Dedifferentiated amniotic fluid mesenchymal stem cell (primary cell): ENCODE data around the gene RPUSD3.
A peak's percentile ranks its signal among the peaks of the same experiment; 100 is the strongest.

Source experiments
- DNase-seq: peaks from one replicate; pipeline ENCODE4 v3.0.0-alpha.2; 2016; ENCODE audit errors: extremely low spot score

Gene RPUSD3

GRCh38 chr3:9834520-9835380 is 9.1 kb downstream of the RPUSD3 start:
- DNase-seq, result no peak

GRCh38 chr3:9833078-9833477 is 10.7 kb downstream of the RPUSD3 start:
- DNase-seq, result no peak

- no peak for DNase-seq
These were observed 12.6 kb downstream of the RPUSD3 start for GRCh38 chr3:9831253-9831652.

GRCh38 chr3:9828801-9829755 is 14.7 kb downstream of the RPUSD3 start:
- DNase-seq, result no peak

- DNase-seq, result no peak
These were observed 16.8 kb downstream of the RPUSD3 start for GRCh38 chr3:9826815-9827573.

- no peak for DNase-seq
These were observed 18.3 kb downstream of the RPUSD3 start for GRCh38 chr3:9825451-9826040.

GRCh38 chr3:9820946-9821345 is 22.9 kb downstream of the RPUSD3 start:
- DNase-seq, result no peak

GRCh38 chr3:9820543-9820942 is 23.3 kb downstream of the RPUSD3 start:
- DNase-seq, result no peak

- DNase-seq, result no peak
These were observed 25.0 kb downstream of the RPUSD3 start for GRCh38 chr3:9818666-9819335.

GRCh38 chr3:9817436-9817835 is 26.4 kb downstream of the RPUSD3 start:
- no peak for DNase-seq

- no peak for DNase-seq
These were observed 27.8 kb downstream of the RPUSD3 start for GRCh38 chr3:9815986-9816385.

- no peak for DNase-seq
These were observed 30.8 kb downstream of the RPUSD3 start for GRCh38 chr3:9812870-9813483.

GRCh38 chr3:9810846-9811245 is 33.0 kb downstream of the RPUSD3 start:
- no peak for DNase-seq

- DNase-seq, result no peak
These were observed 33.4 kb downstream of the RPUSD3 start for GRCh38 chr3:9810433-9810770.

- DNase-seq, result peak; percentile 41
These were observed 34.0 kb downstream of the RPUSD3 start, which contains the start of gene TTLL3 for GRCh38 chr3:9809615-9810432. TTLL3 (plus strand) TSS chr3:9810262; CDS start chr3:9810662, 400 bp downstream.

GRCh38 chr3:9809239-9809614 is 34.6 kb downstream of the RPUSD3 start:
- no peak for DNase-seq

- no peak for DNase-seq
These were observed 35.3 kb downstream of the RPUSD3 start for GRCh38 chr3:9808345-9809037.

- no peak for DNase-seq
These were observed 35.8 kb downstream of the RPUSD3 start for GRCh38 chr3:9807981-9808344.
